HepG2 (cell line): ENCODE results near the gene OR6S1. TPM values are rescaled to one million over a fixed set of nuclear protein-coding genes. Genes with fewer than 3 reads are reported as not detected.

Source experiments
- ATF7-NPFF ChIP-seq: sonication (generic); formaldehyde crosslinking; IDR thresholded peaks from 2 replicates; pipeline ENCODE4 v1.8.1; 2023; ENCODE audit warnings: mild to moderate bottlenecking, low read depth, missing genetic modification reagents, moderate library complexity
- CCDC6 ChIP-seq: sonication (generic); formaldehyde crosslinking; IDR thresholded peaks from 2 replicates; pipeline ENCODE4 v1.8.1; 2022; ENCODE audit warnings: mild to moderate bottlenecking, missing genetic modification reagents, moderate library complexity
- CEBPG ChIP-seq: IDR thresholded peaks from 2 replicates; pipeline ENCODE4 v1.6.1; 2016
- FOXA1 ChIP-seq, 2 experiments: fragments of 450-650 bp in 1 of 2; sonication (generic) in 1 of 2; formaldehyde crosslinking in 1 of 2; IDR thresholded peaks; 2 replicates each; pipeline versions ENCODE4 v1.4.0 to v1.6.1; 2016 to 2020; ENCODE audit warnings: missing genetic modification reagents in 1 of 2
- TAF15 ChIP-seq: fragments of 200-400 bp; formaldehyde crosslinking; IDR thresholded peaks from one replicate; pipeline ENCODE4 v1.6.1; 2018; ENCODE audit warnings: mild to moderate bottlenecking, low read depth, low read length; ENCODE audit not compliant: poor library complexity, severe bottlenecking
- TOPORS ChIP-seq: sonication (generic); formaldehyde crosslinking; IDR thresholded peaks from 2 replicates; pipeline ENCODE4 v1.8.0; 2023; ENCODE audit warnings: mild to moderate bottlenecking, missing genetic modification reagents
- TSC22D2 ChIP-seq: sonication (generic); formaldehyde crosslinking; IDR thresholded peaks from 2 replicates; pipeline ENCODE4 v1.5.1; 2020; ENCODE audit warnings: missing genetic modification reagents, mild to moderate bottlenecking, borderline replicate concordance
- ZMYM3 ChIP-seq: sonication (generic); formaldehyde crosslinking; IDR thresholded peaks from 2 replicates; pipeline ENCODE4 v1.5.1; 2020; ENCODE audit warnings: mild to moderate bottlenecking, missing genetic modification reagents
- ZNF713 ChIP-seq: sonication (generic); formaldehyde crosslinking; IDR thresholded peaks from 2 replicates; pipeline ENCODE4 v1.4.0; 2020; ENCODE audit warnings: mild to moderate bottlenecking, missing genetic modification reagents
- polyA plus RNA-seq, 8 experiments: library from polyadenylated mRNA; depleted of rRNA in 3 of 8; stranded (reverse) in 7 of 8; unstranded in 1 of 8; fragments of >200 nt; fragmentation: Illumina TruSeq in 4 of 8; extraction: Trizol in 4 of 8; gene quantifications; 2 replicates each; pipeline versions ENCODE4 v1.2.1 to v1.2.3, GENCODE V29; 2011 to 2016; ENCODE audit warnings: low read depth in 4 of 8, missing spikeins in 1 of 8, mixed read lengths in 1 of 8; ENCODE audit not compliant: insufficient read depth in 1 of 8
- total RNA-seq, 5 experiments: library from RNA; depleted of rRNA; stranded (reverse); fragments of >200 nt; fragmentation: Illumina TruSeq; extraction: Trizol; gene quantifications; 2 replicates each; pipeline ENCODE4 v1.2.3, GENCODE V29; 2016; ENCODE audit warnings: low read depth in 1 of 5
- TF ChIP-seq, protein P1 (sequence below): sonication (generic); formaldehyde crosslinking; IDR thresholded peaks from 2 replicates; pipeline ENCODE4 v1.5.0; 2020; ENCODE audit warnings: missing genetic modification reagents
- TF ChIP-seq, protein P2 (sequence below): IDR thresholded peaks from 2 replicates; pipeline ENCODE4 v1.6.1; 2016; ENCODE audit warnings: missing biosample characterization, missing genetic modification reagents, low read depth
- TF ChIP-seq, protein P3 (sequence below), 2 experiments: fragments of 450-650 bp in 1 of 2; sonication (generic) in 1 of 2; formaldehyde crosslinking in 1 of 2; IDR thresholded peaks; 2 replicates each; pipeline versions ENCODE4 v1.6.1 to v1.8.0; 2016 to 2022; ENCODE audit warnings: antibody characterized with exemption in 1 of 2, mild to moderate bottlenecking in 1 of 2, missing genetic modification reagents in 1 of 2
- TF ChIP-seq, protein P4 (sequence below): IDR thresholded peaks from 2 replicates; pipeline ENCODE4 v1.6.1; 2016; ENCODE audit warnings: low read depth, control low read depth

The OR6S1 gene
- total and polyA plus RNA-seq, 2 of the 13 experiments (the other 11 are each of a cell fraction or from before 2014, with no cell fraction given), result 0.09 TPM; not detected in 1

DNA sequence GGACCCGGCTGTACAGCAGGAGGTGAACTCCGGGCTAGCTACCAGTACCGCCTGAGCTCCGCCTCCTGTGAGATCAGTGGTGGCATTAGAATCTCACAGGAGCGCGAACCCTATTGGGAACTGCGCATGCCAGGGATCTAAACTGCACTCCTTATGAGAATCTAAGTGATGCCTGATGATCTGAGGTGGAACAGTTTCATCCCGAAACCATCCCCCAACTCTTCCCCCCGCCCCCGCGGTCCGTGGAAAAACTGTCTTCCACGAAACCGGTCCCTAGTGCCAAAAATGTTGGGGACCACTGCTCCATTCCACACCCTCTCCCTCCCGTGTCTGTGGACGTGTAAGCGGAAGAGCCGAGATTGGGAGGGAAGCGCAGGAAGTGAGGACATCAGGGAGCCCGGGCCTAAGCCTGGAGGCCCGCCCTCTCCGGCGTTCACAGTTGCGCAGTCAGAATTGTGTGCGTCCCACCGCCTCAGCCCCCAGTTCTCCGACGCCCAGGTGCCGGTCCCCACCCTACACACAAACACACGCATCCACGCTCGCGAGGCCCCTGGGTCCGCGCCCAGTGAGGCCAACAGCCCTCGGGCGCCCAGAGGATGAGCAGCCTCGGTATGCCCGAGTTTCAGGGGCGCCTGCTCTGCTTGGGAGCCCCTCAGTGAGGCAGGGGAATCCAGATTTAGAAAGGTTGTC lies 41.1 kb upstream of the OR6S1 start (continued):
- TF ChIP-seq, protein P1, sequence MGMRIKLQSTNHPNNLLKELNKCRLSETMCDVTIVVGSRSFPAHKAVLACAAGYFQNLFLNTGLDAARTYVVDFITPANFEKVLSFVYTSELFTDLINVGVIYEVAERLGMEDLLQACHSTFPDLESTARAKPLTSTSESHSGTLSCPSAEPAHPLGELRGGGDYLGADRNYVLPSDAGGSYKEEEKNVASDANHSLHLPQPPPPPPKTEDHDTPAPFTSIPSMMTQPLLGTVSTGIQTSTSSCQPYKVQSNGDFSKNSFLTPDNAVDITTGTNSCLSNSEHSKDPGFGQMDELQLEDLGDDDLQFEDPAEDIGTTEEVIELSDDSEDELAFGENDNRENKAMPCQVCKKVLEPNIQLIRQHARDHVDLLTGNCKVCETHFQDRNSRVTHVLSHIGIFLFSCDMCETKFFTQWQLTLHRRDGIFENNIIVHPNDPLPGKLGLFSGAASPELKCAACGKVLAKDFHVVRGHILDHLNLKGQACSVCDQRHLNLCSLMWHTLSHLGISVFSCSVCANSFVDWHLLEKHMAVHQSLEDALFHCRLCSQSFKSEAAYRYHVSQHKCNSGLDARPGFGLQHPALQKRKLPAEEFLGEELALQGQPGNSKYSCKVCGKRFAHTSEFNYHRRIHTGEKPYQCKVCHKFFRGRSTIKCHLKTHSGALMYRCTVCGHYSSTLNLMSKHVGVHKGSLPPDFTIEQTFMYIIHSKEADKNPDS (CRISPR knock-in tag), result no peak
- TF ChIP-seq ZMYM3 (no peak), CEBPG (CRISPR knock-in tag) (peak; percentile 62), ZNF713 (no peak), TSC22D2 (CRISPR knock-in tag) (peak; percentile 35; the same call in 1 of the 2 replicates), ATF7-NPFF (no peak), TOPORS (CRISPR knock-in tag) (no peak; the same call in 1 of the 2 replicates), FOXA1 (IDR thresholded peaks at IDR 0.05) (no peak), FOXA1 (CRISPR knock-in tag; IDR thresholded peaks at IDR 0.05) (peak; percentile 40; the same call in 1 of the 2 replicates), TAF15 (peak; percentile 90), CCDC6 (CRISPR knock-in tag) (0 out of 2 replicates have a peak, but pooled peaks have one; percentile 13)
- TF ChIP-seq, protein P2, sequence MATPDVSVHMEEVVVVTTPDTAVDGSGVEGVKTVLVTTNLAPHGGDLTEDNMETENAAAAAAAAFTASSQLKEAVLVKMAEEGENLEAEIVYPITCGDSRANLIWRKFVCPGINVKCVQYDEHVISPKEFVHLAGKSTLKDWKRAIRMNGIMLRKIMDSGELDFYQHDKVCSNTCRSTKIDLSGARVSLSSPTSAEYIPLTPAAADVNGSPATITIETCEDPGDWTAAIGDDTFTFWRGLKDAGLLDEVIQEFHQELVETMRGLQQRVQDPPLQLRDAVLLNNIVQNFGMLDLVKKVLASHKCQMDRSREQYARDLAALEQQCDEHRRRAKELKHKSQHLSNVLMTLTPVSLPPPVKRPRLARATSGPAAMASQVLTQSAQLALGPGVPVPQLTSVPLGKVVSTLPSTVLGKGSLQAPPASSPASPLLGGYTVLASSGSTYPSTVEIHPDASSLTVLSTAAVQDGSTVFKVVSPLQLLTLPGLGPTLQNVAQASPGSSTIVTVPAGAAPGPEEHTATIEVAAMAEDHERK, result no peak
- TF ChIP-seq, protein P3, sequence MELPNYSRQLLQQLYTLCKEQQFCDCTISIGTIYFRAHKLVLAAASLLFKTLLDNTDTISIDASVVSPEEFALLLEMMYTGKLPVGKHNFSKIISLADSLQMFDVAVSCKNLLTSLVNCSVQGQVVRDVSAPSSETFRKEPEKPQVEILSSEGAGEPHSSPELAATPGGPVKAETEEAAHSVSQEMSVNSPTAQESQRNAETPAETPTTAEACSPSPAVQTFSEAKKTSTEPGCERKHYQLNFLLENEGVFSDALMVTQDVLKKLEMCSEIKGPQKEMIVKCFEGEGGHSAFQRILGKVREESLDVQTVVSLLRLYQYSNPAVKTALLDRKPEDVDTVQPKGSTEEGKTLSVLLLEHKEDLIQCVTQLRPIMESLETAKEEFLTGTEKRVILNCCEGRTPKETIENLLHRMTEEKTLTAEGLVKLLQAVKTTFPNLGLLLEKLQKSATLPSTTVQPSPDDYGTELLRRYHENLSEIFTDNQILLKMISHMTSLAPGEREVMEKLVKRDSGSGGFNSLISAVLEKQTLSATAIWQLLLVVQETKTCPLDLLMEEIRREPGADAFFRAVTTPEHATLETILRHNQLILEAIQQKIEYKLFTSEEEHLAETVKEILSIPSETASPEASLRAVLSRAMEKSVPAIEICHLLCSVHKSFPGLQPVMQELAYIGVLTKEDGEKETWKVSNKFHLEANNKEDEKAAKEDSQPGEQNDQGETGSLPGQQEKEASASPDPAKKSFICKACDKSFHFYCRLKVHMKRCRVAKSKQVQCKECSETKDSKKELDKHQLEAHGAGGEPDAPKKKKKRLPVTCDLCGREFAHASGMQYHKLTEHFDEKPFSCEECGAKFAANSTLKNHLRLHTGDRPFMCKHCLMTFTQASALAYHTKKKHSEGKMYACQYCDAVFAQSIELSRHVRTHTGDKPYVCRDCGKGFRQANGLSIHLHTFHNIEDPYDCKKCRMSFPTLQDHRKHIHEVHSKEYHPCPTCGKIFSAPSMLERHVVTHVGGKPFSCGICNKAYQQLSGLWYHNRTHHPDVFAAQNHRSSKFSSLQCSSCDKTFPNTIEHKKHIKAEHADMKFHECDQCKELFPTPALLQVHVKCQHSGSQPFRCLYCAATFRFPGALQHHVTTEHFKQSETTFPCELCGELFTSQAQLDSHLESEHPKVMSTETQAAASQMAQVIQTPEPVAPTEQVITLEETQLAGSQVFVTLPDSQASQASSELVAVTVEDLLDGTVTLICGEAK (IDR thresholded peaks at IDR 0.05), result no peak
- TF ChIP-seq, protein P3 (CRISPR knock-in tag; IDR thresholded peaks at IDR 0.05), result peak; percentile 21; the same call in 1 of the 2 replicates
- TF ChIP-seq, protein P4, sequence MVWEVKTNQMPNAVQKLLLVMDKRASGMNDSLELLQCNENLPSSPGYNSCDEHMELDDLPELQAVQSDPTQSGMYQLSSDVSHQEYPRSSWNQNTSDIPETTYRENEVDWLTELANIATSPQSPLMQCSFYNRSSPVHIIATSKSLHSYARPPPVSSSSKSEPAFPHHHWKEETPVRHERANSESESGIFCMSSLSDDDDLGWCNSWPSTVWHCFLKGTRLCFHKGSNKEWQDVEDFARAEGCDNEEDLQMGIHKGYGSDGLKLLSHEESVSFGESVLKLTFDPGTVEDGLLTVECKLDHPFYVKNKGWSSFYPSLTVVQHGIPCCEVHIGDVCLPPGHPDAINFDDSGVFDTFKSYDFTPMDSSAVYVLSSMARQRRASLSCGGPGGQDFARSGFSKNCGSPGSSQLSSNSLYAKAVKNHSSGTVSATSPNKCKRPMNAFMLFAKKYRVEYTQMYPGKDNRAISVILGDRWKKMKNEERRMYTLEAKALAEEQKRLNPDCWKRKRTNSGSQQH, result peak; percentile 26; the same call in 1 of the 2 replicates
